H1 (cell line): ENCODE results near the gene ZW10.

Experiments used
- BCL11A ChIP-seq, 2 experiments: IDR thresholded peaks; one replicate each; pipeline ENCODE4 v1.6.1; 2011; ENCODE audit warnings: low read depth in 2 of 2, low read length in 2 of 2, mild to moderate bottlenecking in 2 of 2
- GTF2F1 ChIP-seq: IDR thresholded peaks from 2 replicates; pipeline ENCODE4 v1.6.1; 2012; ENCODE audit warnings: low read depth, low read length, improper control_type of control experiment, borderline replicate concordance
- POLR2A ChIP-seq, 2 experiments: IDR thresholded peaks; 1 replicate in 1 of 2; 2 replicates in 1 of 2; pipeline ENCODE4 v1.6.1; 2011; ENCODE audit warnings: low read depth in 2 of 2, low read length in 2 of 2, mild to moderate bottlenecking in 2 of 2; ENCODE audit errors: control extremely low read depth in 1 of 2
- TCF12 ChIP-seq: IDR thresholded peaks from 2 replicates; pipeline ENCODE4 v1.6.1; 2011; ENCODE audit warnings: low read depth, mild to moderate bottlenecking, low read length
- TF ChIP-seq, protein P1 (sequence below), 3 experiments: IDR thresholded peaks; 1 replicate in 2 of 3; 2 replicates in 1 of 3; pipeline versions ENCODE4 v1.5.1 to v1.6.1; 2011; ENCODE audit warnings: low read length in 3 of 3, mild to moderate bottlenecking in 3 of 3, inconsistent platforms in 2 of 3, low read depth in 1 of 3, moderate library complexity in 1 of 3; ENCODE audit not compliant: insufficient read depth in 1 of 3; ENCODE audit errors: control extremely low read depth in 1 of 3

DNA sequence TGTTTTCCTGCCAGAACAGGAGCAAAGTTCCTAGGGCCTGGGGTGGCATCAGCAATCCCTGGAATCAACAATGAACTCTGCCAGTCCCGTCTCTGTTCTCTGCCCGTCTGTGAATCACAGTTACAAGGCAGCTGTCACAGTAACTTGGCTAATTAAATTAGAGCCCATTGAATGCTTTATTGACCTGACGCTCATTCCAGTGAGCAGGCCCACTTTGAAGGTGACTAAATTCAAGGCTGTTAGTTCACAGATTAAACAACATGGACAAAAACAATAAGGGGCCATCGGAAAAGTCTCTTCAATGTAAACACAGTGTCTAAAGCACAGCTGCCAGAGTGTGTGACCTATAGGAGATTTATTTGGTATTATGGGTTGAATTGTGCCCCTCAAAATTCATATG is 49.7 kb downstream of the ZW10 start:
- TF ChIP-seq, protein P1, sequence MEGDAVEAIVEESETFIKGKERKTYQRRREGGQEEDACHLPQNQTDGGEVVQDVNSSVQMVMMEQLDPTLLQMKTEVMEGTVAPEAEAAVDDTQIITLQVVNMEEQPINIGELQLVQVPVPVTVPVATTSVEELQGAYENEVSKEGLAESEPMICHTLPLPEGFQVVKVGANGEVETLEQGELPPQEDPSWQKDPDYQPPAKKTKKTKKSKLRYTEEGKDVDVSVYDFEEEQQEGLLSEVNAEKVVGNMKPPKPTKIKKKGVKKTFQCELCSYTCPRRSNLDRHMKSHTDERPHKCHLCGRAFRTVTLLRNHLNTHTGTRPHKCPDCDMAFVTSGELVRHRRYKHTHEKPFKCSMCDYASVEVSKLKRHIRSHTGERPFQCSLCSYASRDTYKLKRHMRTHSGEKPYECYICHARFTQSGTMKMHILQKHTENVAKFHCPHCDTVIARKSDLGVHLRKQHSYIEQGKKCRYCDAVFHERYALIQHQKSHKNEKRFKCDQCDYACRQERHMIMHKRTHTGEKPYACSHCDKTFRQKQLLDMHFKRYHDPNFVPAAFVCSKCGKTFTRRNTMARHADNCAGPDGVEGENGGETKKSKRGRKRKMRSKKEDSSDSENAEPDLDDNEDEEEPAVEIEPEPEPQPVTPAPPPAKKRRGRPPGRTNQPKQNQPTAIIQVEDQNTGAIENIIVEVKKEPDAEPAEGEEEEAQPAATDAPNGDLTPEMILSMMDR (IDR thresholded peaks at IDR 0.05; ENCODE audit: control extremely low read depth in 1 of 3, insufficient read depth in 1 of 3, low read depth in 1 of 3, low read length in 3 of 3): no peak
- TF ChIP-seq BCL11A (IDR thresholded peaks at IDR 0.05; ENCODE audit: low read depth in 2 of 2, low read length in 2 of 2) (no peak), POLR2A (IDR thresholded peaks at IDR 0.05; ENCODE audit: control extremely low read depth in 1 of 2, low read depth in 2 of 2, low read length in 2 of 2) (no peak), TCF12 (no peak), GTF2F1 (no peak)
